Karpas-422 (cell line): Measurements from ENCODE around the gene FNTB. TPM values are rescaled to one million over a fixed set of nuclear protein-coding genes. Genes with fewer than 3 reads are reported as not detected.

Experiments used
- DNase-seq: peaks from one replicate; pipeline ENCODE4 v3.0.0-alpha.2; 2015
- H2AFZ ChIP-seq: fragments of 200-600 bp; sonication (generic); 2 replicates; pipeline ENCODE4 v1.6.1; 2014; ENCODE audit warnings: antibody characterized with exemption, low read length, mixed read lengths
- H3K27ac ChIP-seq: fragments of 200-600 bp; sonication (generic); 2 replicates; pipeline ENCODE4 v1.5.1; 2014; ENCODE audit warnings: mild to moderate bottlenecking, low read length, moderate library complexity
- H3K27me3 ChIP-seq: fragments of 200-600 bp; sonication (generic); 2 replicates; pipeline ENCODE4 v1.6.1; 2014; ENCODE audit warnings: low read length, mixed read lengths
- H3K36me3 ChIP-seq: fragments of 200-600 bp; sonication (generic); 2 replicates; pipeline ENCODE4 v1.6.1; 2014; ENCODE audit warnings: low read length, mixed read lengths; ENCODE audit not compliant: insufficient read depth
- H3K4me1 ChIP-seq: fragments of 200-600 bp; sonication (generic); 2 replicates; pipeline ENCODE4 v1.6.1; 2014; ENCODE audit warnings: mild to moderate bottlenecking, low read length, mixed read lengths
- H3K4me2 ChIP-seq: fragments of 200-600 bp; sonication (generic); 2 replicates; pipeline ENCODE4 v1.6.1; 2014; ENCODE audit warnings: low read length, low read depth, mild to moderate bottlenecking; ENCODE audit not compliant: poor library complexity, severe bottlenecking
- H3K4me3 ChIP-seq: fragments of 200-600 bp; sonication (generic); 2 replicates; pipeline ENCODE4 v1.5.1; 2014; ENCODE audit warnings: mild to moderate bottlenecking, antibody characterized with exemption, low read length, mixed read lengths
- H3K79me2 ChIP-seq: fragments of 200-600 bp; sonication (generic); 2 replicates; pipeline ENCODE4 v1.6.1; 2014; ENCODE audit warnings: mild to moderate bottlenecking, low read length, mixed read lengths
- H3K9ac ChIP-seq: fragments of 200-600 bp; sonication (generic); 2 replicates; pipeline ENCODE4 v1.6.0; 2014; ENCODE audit warnings: low read length
- H3K9me2 ChIP-seq: fragments of 200-600 bp; sonication (generic), shearing (Covaris generic); replicated peaks from 2 replicates; pipeline ENCODE4 v1.6.0; 2014; ENCODE audit warnings: mild to moderate bottlenecking, low read length, moderate library complexity; ENCODE audit not compliant: insufficient read depth
- H3K9me3 ChIP-seq: fragments of 300-700, 200-600 bp; sonication (generic); 2 replicates; pipeline ENCODE4 v1.6.1; 2014; ENCODE audit warnings: low read length, mixed read lengths
- H4K20me1 ChIP-seq: fragments of 200-600 bp; sonication (generic); 2 replicates; pipeline ENCODE4 v1.6.1; 2014; ENCODE audit warnings: mild to moderate bottlenecking, antibody characterized with exemption, low read length, low read depth; ENCODE audit not compliant: insufficient read depth
- total RNA-seq: library from RNA; depleted of rRNA; stranded (reverse); fragments of >200 nt; shearing (Covaris generic); gene quantifications from 2 replicates; pipeline ENCODE4 v1.2.3, GENCODE V29; 2014; ENCODE audit warnings: low replicate concordance

FNTB gene
- total RNA-seq, 1 experiment from 2014 or later = 16.0 TPM

- Histone ChIP-seq H2AFZ (no peak overlapping the region), H3K9me2 (no peaks in the 10 kb centered on the region), H3K27me3 (no peaks in the 10 kb centered on the region), H3K9me3 (no peaks in the 10 kb centered on the region), H3K9ac (no peak overlapping the region), H3K4me2 (no peak overlapping the region), H4K20me1 (no peaks in the 10 kb centered on the region; the same call in 1 of the 2 replicates), H3K36me3 (no peaks in the 10 kb centered on the region), H3K4me3 (no peak overlapping the region), H3K4me1 (peaks cover 6% of the 10 kb centered on the region), H3K79me2 (no peaks in the 10 kb centered on the region), H3K27ac (no peak overlapping the region)
- no peak for DNase-seq
Observed at GRCh38 chr14:64979336-64980074, 7.2 kb upstream of the FNTB start.

DNA sequence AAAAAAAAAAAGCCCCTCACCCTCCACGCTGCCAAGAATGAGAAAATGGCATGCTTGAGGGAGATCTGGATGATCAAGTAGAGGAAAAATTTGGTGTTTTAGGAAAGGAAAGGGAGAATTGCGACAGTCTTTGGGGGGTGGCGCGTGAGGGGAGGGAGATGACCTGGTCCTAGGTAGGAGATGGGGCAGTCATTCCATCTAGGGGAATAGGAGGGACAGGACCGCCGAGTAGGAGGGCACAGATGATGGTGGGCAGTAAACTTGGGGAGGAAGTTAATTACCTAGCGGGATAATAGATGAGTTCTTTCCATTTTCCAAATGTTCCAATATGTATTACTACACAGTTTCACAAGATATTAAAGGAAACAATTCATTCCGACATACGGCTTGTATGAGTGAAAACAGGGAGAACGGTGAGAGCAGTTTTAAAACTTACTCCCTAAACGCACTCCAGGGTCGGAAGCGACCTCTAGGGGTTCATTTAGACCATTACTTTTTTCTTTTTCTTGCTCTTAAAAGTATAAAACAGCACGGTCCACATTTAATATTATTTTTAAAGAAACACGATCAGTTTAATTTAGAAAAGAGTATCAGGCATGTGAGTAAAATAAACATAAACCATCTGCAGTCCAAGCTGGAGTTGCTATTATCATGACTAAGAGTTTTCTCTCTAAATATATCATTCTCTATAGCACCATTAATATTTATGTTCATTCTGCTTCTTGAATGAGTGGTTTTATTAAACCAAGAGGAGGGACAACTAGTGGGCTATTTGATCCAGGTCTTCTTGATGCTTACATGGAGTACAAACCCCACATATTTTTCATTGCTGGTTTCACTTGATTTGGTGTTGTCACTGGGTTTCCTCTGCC lies 3.0 kb upstream of the FNTB start:
- no peaks in the 10 kb centered on the region; the same call in 1 of the 2 replicates for H4K20me1 ChIP-seq
- H3K27me3 ChIP-seq = no peaks in the 10 kb centered on the region
- H3K4me3 ChIP-seq = no peak overlapping the region
- no peak overlapping the region for H3K9ac ChIP-seq
- H3K4me2 ChIP-seq = peak overlapping the region; percentile 18
- no peaks in the 10 kb centered on the region for H3K9me2 ChIP-seq
- no peak overlapping the region for H2AFZ ChIP-seq
- H3K27ac ChIP-seq = no peak overlapping the region
- no peaks in the 10 kb centered on the region for H3K36me3 ChIP-seq
- H3K79me2 ChIP-seq = peaks cover 17% of the 10 kb centered on the region
- peaks cover 26% of the 10 kb centered on the region for H3K4me1 ChIP-seq
- no peaks in the 10 kb centered on the region for H3K9me3 ChIP-seq
- DNase-seq = peak; percentile 90

- H2AFZ ChIP-seq = peak overlapping the region; percentile 89
- peaks cover 54% of the 10 kb centered on the region for H3K79me2 ChIP-seq
- peaks cover 5% of the 10 kb centered on the region; the same call in 1 of the 2 replicates for H3K36me3 ChIP-seq
- H3K27ac ChIP-seq = peak overlapping the region; percentile 64
- no peaks in the 10 kb centered on the region for H3K27me3 ChIP-seq
- H3K9me2 ChIP-seq = no peaks in the 10 kb centered on the region
- peaks cover 34% of the 10 kb centered on the region for H3K4me1 ChIP-seq
- peak overlapping the region; percentile 87 for H3K4me2 ChIP-seq
- peak; percentile 73 for DNase-seq
- no peaks in the 10 kb centered on the region; the same call in 1 of the 2 replicates for H4K20me1 ChIP-seq
- H3K9ac ChIP-seq = peak overlapping the region; percentile 83
- peak overlapping the region; percentile 87 for H3K4me3 ChIP-seq
- no peaks in the 10 kb centered on the region for H3K9me3 ChIP-seq
Observed at GRCh38 chr14:64987438-64987767, 708 bp downstream of the FNTB start.

GRCh38 chr14:64990296-64990695 lies 3.6 kb downstream of the FNTB start:
- H3K27me3 ChIP-seq = no peaks in the 10 kb centered on the region
- H3K9me2 ChIP-seq = no peaks in the 10 kb centered on the region
- H2AFZ ChIP-seq = no peak overlapping the region
- peaks cover 41% of the 10 kb centered on the region for H3K4me1 ChIP-seq
- DNase-seq = no peak
- peaks cover 6% of the 10 kb centered on the region; the same call in 1 of the 2 replicates for H3K36me3 ChIP-seq
- peaks cover 80% of the 10 kb centered on the region for H3K79me2 ChIP-seq
- H3K4me2 ChIP-seq = no peak overlapping the region
- H4K20me1 ChIP-seq = no peaks in the 10 kb centered on the region
- H3K4me3 ChIP-seq = no peak overlapping the region
- no peak overlapping the region for H3K27ac ChIP-seq
- no peak overlapping the region for H3K9ac ChIP-seq
- H3K9me3 ChIP-seq = no peaks in the 10 kb centered on the region

GRCh38 chr14:64990939-64991338 lies 4.2 kb downstream of the FNTB start:
- no peaks in the 10 kb centered on the region for H3K9me3 ChIP-seq
- no peaks in the 10 kb centered on the region for H4K20me1 ChIP-seq
- peaks cover 81% of the 10 kb centered on the region for H3K79me2 ChIP-seq
- peaks cover 37% of the 10 kb centered on the region for H3K4me1 ChIP-seq
- H3K36me3 ChIP-seq = peaks cover 6% of the 10 kb centered on the region; the same call in 1 of the 2 replicates
- H3K27me3 ChIP-seq = no peaks in the 10 kb centered on the region
- no peak overlapping the region for H2AFZ ChIP-seq
- no peak for DNase-seq
- H3K9ac ChIP-seq = no peak overlapping the region
- H3K27ac ChIP-seq = no peak overlapping the region
- no peak overlapping the region for H3K4me2 ChIP-seq
- H3K4me3 ChIP-seq = no peak overlapping the region
- no peaks in the 10 kb centered on the region for H3K9me2 ChIP-seq

DNA sequence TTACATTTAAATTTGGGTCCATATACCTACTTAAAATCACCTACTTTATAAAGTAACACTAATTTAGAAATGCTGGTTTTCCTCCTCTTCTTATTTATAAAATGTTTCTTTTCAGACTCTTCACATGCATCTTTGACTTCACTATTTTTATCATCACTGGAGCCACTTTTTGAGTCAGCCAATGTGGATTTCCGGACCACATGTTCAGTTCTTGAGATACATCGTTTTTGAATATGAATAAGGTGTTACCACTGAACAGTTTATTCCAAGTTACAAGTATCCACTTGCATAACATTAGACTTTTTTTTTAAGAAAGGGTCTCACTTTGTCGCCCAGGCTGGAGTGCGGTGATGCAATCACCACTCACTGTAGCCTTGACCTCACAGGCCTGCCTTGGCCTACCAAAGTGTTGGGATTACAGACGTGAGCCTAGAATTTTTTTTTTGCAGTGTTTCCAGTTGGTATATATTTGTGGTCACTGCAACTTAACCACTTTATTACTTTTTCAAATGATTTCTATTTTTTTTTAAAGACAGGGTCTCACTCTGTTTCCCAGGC lies 5.7 kb downstream of the FNTB start:
- Histone ChIP-seq H2AFZ (no peak overlapping the region), H4K20me1 (no peaks in the 10 kb centered on the region), H3K9me2 (no peaks in the 10 kb centered on the region), H3K4me2 (no peak overlapping the region), H3K27me3 (no peaks in the 10 kb centered on the region), H3K4me1 (peaks cover 39% of the 10 kb centered on the region), H3K9ac (no peak overlapping the region), H3K27ac (peak overlapping the region; percentile 54; the same call in 1 of the 2 replicates), H3K36me3 (peaks cover 6% of the 10 kb centered on the region; the same call in 1 of the 2 replicates), H3K9me3 (no peaks in the 10 kb centered on the region), H3K79me2 (peaks cover 91% of the 10 kb centered on the region), H3K4me3 (no peak overlapping the region)
- no peak for DNase-seq

DNA sequence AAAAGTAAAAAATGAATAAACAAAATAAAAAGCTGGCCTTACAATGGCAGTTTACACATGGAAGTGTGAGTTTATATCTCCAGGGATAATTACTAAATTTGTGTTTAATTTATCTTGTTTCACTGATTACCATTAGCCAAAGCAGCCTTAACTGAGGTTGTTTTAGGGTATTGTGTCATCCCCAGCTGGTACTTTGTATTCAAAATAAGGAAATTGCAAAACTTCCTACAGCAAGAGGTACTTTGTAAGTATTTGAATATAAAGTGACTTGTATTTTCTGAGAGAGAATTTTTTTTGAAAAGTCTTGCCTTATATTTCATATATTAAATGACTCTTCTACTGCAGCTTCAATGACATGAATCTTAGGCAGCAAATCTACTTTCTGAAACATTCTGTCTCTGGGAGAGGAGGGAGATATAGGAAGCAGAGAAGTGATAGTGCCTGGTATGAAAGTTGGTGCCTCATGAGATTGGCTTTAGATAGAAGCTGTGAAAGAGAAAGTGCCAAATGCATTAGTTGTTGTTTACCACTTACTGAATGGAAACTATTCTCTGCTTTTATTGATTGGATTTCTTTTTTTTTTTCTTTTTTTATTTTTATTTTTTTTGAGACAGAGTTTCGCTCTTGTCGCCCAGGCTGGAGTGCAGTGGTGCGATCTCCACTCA lies 6.7 kb downstream of the FNTB start:
- no peaks in the 10 kb centered on the region for H4K20me1 ChIP-seq
- H3K9me3 ChIP-seq = no peaks in the 10 kb centered on the region
- peaks cover 6% of the 10 kb centered on the region; the same call in 1 of the 2 replicates for H3K36me3 ChIP-seq
- H3K4me1 ChIP-seq = peaks cover 41% of the 10 kb centered on the region
- H3K4me2 ChIP-seq = peak overlapping the region; percentile 30
- H3K9me2 ChIP-seq = no peaks in the 10 kb centered on the region
- H3K79me2 ChIP-seq = peaks cover 91% of the 10 kb centered on the region
- H3K4me3 ChIP-seq = no peak overlapping the region
- H3K27me3 ChIP-seq = no peaks in the 10 kb centered on the region
- H2AFZ ChIP-seq = no peak overlapping the region
- peak overlapping the region; percentile 54 for H3K27ac ChIP-seq
- peak; percentile 63 for DNase-seq
- no peak overlapping the region for H3K9ac ChIP-seq
